ENCODE results near the gene PRR23B.
"Not testable (repeated sequence)": the region's sequence is repeated elsewhere in the genome, so short reads cannot be mapped to it uniquely, and the experiment has no call there.

Gene PRR23B

DNA sequence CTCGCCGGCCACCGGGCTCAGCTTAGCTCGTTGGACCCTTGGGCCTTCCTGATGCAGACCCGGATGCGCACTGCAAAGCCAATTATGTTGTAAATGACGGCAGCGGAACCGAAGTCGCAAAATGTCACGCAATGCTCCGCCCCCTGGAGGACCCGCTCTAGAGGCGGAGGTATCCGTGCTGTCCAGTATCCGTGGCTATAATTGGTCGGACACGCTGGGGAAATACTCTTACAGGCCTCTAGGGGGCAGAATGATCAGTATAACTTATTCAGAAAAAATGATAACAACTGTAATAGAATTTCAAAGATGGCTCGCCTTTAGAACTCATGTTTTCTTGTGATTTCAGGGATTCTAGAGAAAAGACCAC lies at the start of gene PRR23B:
TSS of gene PRR23B (minus strand) at position 59 of the 367 bp plus-strand sequence. CDS start 265 bp downstream, outside the sequence.
- no peak for DNase-seq

- no peak for DNase-seq
Observed at GRCh38 chr3:139062918-139063317, 42.2 kb upstream of the PRR23B start.

GRCh38 chr3:139052802-139053600 lies 32.3 kb upstream of the PRR23B start:
- DNase-seq: no peak

DNA sequence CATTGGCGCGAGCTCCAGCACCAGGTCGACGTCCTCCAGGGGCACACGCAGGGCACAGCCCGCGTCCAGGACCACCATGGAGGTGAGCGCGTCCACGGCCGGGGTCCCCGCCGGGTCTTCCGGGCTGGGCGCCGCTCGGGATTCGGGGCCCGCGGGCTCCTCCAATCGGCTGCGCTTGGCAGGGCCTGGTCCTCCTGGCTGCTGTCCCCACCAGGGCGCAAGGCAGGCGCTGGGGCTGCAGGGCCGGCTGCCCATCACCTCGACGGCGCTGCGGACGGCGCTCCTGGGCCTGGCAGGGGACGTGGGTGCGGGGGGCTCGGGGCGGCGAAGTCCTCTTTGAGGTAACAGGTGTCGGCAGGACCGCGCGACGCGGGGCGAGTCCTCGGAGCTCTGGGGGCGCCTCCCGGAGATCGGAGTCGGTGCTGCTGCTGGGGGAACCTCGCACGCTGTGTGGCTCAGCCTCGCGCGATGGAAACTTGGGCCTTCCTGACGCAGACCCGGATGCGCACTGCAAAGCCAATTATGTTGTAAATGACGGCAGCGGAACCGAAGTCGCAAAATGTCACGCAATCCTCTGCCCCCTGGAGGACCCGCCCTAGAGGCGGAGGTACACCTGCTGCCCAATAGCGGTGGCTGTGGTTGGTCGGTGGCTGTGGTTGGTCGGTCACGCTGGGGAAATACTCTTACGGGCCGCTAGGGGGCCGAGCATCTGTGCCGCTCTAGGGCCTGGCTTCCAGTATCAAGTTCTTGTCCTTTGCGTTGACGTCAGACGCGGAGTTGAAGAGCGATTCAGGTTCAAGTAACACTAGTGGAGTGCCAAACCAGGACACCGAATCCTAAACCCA lies 23.9 kb upstream of the PRR23B start, which contains the start of gene PRR23C:
TSS of gene PRR23C (minus strand) at position 527 of the 845 bp plus-strand sequence. CDS start at position 255, 272 bp downstream.
- no peak for DNase-seq

DNA sequence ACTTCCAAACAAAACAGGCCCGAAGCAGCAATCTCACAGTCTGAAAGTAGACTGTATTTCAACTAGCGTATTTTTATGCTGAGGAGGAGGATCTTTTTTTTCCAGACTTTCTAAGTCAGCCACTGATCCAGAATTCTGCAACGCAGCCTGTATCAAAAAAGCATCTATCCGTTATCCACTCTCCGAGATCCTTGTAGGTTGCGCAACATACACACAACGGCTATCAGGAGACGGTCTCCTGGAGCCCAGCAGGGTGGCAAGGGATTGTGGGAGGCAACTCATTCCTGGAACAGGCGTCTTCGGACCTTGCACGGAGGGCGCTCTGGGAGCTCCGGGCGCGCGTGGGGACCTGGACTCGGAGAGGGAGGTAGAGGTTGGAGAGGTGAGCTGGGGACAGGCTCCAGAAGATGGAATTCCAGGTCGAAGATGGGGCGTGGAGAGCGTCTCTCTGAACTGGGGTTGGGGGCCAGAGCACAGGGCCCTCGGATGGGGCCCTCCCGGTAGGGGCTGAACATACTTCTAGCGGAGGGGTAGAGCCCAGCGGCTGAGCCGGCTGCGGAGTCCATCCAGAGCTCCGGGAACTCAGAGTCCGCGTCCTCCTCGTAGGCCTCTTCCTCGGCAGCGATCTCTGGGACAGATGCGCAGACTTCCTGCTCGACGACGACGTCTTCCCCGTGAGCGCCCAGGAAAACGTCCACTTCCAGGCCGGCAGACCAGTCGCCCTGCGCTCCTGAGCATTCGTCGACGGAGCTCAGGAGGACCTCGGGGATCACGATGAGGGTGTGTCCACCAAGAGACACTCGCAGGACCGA lies 23.0 kb upstream of the PRR23B start:
- no peak for DNase-seq

DNA sequence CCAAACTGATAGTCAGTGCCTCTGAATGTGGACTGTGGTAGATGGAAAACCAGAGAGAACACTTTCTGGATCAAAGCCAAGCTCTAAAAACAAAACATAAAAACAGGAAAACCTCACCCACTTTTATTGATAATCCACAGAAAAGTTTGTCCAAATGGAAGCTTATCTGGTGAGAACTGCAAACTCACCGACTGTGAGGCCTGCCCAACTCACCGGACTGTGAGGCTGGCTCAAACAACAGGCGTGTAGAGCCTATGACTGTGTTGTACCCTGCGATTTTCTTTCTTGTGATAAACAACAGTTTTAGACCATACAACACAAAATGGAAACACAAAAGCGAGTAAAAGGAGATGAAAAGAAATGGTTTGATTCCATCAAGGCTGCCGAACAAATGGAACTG lies 16.8 kb upstream of the PRR23B start:
- no peak for DNase-seq

DNA sequence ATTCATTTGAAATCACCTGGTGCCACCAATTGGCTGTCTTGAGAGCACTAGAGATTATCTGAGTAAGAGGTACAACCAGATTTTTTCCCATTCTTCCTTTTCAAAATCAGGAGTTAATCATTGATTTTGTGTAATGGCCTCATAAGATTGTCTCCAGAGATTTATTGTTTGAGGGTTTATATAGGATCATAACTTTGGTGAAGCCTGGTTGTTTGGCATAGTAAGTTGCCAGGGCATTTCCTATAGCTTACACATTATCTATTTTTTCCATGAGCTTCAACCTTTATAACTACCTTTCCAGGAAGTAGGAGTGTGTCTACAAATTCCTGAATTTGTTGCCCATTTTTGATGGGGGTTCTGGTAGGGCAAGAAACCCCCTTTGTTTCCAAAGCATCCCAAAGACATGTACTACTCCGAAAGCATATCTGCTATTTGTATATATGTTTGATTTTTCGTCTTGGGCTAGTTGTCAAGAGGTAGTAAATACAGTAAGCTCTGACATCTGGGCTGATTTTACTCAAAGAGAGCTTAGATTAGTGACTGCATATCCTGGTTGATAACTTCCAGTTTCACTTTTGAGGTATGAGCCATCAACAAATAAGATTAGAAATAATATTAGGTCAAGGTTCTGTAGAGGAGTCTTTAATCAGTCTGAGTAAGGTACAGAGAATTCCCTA lies 11.7 kb upstream of the PRR23B start:
- DNase-seq: no peak

GRCh38 chr3:139030576-139030975 lies 9.8 kb upstream of the PRR23B start:
- DNase-seq: not testable (repeated sequence)

- DNase-seq: no peak
Observed at GRCh38 chr3:139024968-139025367, 4.2 kb upstream of the PRR23B start.

GRCh38 chr3:139020036-139020867 lies 474 bp downstream of the PRR23B start:
- DNase-seq: no peak

GRCh38 chr3:139016430-139017048 lies 4.2 kb downstream of the PRR23B start:
- no peak for DNase-seq

GRCh38 chr3:139006051-139006716 lies 14.5 kb downstream of the PRR23B start, which contains the start of gene PRR23A:
Gene PRR23A (minus strand): TSS chr3:139006268. CDS start chr3:139006268, 0 bp downstream.
- no peak for DNase-seq

GRCh38 chr3:139005356-139005993 lies 15.3 kb downstream of the PRR23B start:
- DNase-seq: no peak

- DNase-seq: no peak
Observed at GRCh38 chr3:138995706-138996105, 25.0 kb downstream of the PRR23B start.

DNA sequence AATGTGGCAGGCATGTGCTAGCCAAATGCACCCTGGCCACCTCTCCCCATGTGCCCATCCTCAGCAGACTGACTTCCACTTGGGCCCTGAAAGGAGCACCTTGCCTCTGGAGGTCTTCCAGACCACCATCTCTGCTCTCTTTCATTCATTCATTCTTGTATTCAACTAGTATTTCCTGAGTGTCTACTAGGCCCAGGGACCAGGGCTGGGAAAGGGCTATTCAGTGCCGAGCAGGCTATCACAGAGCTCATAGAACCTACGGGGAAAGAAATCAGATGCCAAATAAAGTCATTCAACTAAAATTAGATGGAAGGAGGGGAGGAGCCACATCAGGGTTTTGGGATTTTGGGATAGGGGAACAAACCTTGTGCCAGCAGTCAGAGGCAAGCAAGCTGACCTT lies 33.5 kb downstream of the PRR23B start:
- DNase-seq: no peak

- DNase-seq: peak; percentile 38
Observed at GRCh38 chr3:138985932-138986331, 34.8 kb downstream of the PRR23B start.

DNA sequence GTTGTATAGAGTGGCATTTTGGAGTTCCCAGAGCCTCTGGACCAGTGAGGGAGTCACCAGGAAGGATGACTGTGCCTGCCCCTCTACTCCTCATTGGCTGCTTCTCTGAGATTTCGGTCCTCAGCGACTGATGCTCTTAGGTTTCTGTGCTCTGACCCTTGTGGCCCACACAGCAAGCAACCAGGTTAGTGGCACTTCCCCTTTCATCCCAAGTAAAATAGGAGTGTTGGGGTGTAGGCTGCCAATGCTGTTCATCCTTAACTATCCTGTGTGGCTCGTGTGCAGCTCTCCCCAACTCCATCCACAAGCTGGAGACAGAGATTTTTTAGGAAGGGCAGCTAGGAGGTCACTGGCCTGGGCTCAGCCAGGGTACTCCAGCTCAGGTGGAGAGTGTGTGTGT lies 35.9 kb downstream of the PRR23B start:
- DNase-seq: no peak

GRCh38 chr3:138976047-138976446 lies 44.7 kb downstream of the PRR23B start:
- DNase-seq: no peak

DNA sequence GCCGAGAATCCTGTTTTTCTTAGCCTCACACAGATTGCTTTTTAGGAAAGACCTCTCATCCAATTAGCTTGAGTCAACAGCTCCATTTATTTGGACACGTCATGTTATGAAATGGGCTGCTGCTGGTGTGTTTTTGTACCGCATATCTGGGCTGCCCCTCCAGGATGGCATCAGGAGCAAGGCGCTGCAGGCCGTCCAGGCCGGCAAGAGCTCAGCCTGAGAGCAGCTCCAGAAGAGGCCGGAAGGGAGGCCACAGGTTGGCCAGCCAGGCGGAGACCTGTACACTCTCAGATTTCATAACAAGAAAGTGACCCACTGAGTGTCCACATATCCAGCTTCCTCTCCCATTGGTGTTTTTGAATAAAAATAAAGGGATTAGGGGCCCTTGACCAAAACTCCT lies 45.4 kb downstream of the PRR23B start:
- DNase-seq: no peak

DNA sequence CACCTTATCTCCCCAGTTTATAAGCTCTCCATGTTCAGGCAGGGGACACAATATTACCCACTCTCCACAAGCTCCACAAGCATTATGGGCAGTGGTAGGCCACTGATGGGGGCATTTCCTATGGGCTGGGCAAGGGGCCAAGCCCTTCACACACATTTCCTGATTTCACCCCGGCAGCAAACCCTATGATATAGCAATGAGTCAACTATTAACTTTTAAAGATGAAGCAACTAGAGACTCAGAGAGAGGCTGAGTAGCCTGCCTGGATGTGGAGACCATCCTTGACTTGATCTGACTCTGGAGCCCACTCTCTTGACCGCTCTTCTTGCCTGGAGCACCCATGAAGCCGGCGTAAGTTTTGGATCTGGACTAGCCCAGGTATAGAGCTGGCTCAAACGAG lies 46.3 kb downstream of the PRR23B start:
- DNase-seq: no peak
